ENCODE measurements around the gene CD300A.
A peak's percentile ranks its signal among the peaks of the same experiment; 100 is the strongest.

CD300A gene

DNA sequence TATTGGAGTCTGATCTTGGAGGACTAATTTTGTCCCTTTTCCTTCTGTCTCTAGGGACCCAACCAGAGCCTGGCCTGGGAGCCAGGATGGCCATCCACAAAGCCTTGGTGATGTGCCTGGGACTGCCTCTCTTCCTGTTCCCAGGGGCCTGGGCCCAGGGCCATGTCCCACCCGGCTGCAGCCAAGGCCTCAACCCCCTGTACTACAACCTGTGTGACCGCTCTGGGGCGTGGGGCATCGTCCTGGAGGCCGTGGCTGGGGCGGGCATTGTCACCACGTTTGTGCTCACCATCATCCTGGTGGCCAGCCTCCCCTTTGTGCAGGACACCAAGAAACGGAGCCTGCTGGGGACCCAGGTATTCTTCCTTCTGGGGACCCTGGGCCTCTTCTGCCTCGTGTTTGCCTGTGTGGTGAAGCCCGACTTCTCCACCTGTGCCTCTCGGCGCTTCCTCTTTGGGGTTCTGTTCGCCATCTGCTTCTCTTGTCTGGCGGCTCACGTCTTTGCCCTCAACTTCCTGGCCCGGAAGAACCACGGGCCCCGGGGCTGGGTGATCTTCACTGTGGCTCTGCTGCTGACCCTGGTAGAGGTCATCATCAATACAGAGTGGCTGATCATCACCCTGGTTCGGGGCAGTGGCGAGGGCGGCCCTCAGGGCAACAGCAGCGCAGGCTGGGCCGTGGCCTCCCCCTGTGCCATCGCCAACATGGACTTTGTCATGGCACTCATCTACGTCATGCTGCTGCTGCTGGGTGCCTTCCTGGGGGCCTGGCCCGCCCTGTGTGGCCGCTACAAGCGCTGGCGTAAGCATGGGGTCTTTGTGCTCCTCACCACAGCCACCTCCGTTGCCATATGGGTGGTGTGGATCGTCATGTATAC lies 26.5 kb upstream of the CD300A start:
- no peak for DNase-seq (ENCODE audit: low read depth in 2 of 2)

DNA sequence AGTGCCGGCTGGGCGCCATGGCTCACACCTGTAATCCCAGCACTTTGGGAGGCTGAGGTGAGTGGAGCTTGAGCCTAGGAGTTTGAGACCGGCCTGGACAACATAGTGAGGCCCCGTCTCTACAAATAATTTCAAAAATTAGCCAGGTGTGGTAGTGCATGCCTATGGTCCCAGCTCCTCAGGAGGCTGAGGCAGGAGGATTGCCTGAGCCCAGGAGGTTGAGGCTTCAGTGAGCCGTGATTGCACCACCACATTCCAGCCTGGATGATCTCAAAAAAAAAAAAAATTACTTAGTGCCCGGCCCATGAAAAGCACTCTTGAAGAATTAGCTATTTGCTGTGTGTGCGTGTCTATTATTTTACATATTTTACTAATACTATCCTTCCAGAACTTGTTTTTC lies 24.9 kb upstream of the CD300A start:
- DNase-seq (ENCODE audit: low read depth in 2 of 2), result no peak

GRCh38 chr17:74442291-74442669 lies 24.2 kb upstream of the CD300A start:
- no peak for DNase-seq (ENCODE audit: low read depth in 2 of 2)

GRCh38 chr17:74442670-74443515 lies 23.5 kb upstream of the CD300A start:
- no peak for DNase-seq (ENCODE audit: low read depth in 2 of 2)

GRCh38 chr17:74443516-74444296 lies 22.7 kb upstream of the CD300A start:
- no peak for DNase-seq (ENCODE audit: low read depth in 2 of 2)

GRCh38 chr17:74444406-74444805 lies 22.0 kb upstream of the CD300A start:
- DNase-seq (ENCODE audit: low read depth in 2 of 2), result no peak

DNA sequence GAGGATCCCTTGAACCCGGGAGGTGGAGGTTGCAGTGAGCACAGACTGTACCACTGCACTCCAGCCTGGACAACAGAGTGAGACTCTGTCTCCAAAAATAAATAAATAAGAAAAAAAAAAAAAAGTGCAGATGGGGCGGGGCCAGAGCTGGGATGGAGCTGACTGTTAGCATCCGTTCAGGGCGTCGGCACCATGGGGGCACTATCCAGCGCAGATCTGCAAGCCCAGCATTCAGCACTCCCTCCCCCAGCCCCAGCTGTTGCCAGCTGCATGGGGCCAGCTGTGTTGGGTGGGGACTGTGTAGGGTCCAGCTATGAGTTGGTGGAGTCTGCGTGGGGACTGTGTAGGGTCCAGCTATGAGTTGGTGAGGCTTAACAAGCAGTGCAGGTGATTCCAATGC lies 21.3 kb upstream of the CD300A start:
- DNase-seq (ENCODE audit: low read depth in 2 of 2), result no peak

- peak in 1 of 2 donors; percentile 54 for DNase-seq (ENCODE audit: low read depth in 2 of 2)
Observed at GRCh38 chr17:74446551-74447500, 19.6 kb upstream of the CD300A start.

DNA sequence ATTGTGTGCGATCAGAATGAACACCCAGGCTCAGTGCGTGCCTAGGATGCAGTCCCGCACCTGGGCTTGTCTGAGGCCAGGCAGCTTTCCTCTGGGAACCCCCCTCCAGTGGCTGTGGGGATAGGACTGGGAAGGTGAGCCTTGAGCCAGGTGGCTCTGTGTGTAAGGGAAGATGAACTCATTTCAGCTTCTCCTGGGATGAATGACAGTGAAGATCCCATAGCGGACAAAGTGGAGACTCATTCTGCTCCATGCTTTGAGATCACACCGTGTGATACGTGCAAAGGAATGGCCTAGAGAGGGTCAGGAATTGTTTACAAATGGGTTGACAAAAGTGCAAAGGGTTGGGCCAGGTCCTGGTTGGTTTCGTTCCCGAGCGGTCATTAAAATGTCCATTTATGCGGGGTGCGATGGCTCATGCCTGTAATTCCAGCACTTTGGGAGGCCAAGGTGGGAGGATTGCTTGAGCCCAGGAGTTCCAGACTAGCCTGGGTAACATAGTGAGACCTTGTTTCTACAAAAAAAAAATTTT lies 18.7 kb upstream of the CD300A start:
- no peak for DNase-seq (ENCODE audit: low read depth in 2 of 2)

DNA sequence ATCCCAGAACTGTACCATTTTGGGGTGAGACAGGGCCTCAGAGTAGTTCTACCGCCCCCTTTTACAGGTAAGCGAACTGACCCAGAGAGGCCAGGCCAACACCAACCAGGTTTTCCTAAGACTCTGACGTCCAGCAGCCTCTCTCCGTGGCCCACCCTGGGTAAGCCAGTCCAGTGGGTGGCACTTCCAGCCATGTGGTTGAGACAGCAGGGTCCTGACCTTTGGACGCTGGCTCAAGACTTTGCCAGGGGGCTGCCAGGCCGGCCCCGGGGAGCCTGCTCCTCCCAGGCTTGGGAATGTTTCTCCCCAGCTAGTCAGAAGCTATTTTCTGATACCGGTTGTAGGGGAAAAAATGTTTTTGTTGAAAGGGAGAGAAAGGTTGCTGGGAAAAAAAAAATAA lies 17.7 kb upstream of the CD300A start:
- no peak for DNase-seq (ENCODE audit: low read depth in 2 of 2)

- DNase-seq (ENCODE audit: low read depth in 2 of 2), result no peak
Observed at GRCh38 chr17:74449306-74449705, 17.1 kb upstream of the CD300A start.

DNA sequence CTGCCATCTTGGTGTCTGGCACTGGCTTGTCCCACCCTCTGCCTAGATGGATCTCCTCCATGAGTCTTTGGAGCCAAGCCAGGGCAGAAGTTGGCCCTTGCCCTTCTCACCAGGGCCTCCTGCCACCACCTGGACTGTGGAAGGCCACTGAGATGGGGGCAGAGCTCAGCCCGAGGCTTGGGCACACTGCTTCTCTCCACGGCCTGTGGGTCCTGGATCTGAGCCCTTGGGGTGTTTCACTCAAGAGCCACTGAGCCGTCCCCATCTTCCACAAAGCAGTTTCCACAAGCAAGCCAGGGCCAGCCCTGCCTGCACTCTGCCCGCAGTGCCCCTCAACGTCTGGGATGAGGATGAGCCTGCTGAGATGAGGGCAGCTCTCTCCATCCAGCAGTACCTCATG lies 16.7 kb upstream of the CD300A start:
- no peak for DNase-seq (ENCODE audit: low read depth in 2 of 2)

GRCh38 chr17:74450231-74450630 lies 16.2 kb upstream of the CD300A start:
- no peak for DNase-seq (ENCODE audit: low read depth in 2 of 2)

GRCh38 chr17:74450925-74451403 lies 15.5 kb upstream of the CD300A start:
- DNase-seq (ENCODE audit: low read depth in 2 of 2), result no peak

DNA sequence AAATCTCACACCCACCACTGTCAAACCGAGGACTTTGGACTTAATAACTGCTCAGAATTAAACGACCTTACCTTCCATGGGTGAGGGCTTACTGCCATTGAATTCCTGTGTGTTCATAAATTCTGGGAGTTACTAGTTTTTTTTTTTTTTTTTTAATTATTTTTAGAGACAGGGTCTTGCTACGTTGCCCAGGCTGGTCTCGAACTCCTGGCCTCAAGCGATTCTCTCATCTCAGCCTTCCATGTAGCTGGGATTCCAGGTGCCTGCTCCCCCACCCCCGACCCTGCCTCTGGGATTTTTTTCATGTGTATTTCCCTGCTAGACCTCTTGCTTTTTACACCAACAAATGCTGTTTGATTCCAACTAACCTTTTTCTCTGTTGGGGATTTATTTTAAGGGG lies 14.9 kb upstream of the CD300A start:
- DNase-seq (ENCODE audit: low read depth in 2 of 2), result no peak

GRCh38 chr17:74452033-74452840 lies 14.2 kb upstream of the CD300A start:
- DNase-seq (ENCODE audit: low read depth in 2 of 2), result no peak

DNA sequence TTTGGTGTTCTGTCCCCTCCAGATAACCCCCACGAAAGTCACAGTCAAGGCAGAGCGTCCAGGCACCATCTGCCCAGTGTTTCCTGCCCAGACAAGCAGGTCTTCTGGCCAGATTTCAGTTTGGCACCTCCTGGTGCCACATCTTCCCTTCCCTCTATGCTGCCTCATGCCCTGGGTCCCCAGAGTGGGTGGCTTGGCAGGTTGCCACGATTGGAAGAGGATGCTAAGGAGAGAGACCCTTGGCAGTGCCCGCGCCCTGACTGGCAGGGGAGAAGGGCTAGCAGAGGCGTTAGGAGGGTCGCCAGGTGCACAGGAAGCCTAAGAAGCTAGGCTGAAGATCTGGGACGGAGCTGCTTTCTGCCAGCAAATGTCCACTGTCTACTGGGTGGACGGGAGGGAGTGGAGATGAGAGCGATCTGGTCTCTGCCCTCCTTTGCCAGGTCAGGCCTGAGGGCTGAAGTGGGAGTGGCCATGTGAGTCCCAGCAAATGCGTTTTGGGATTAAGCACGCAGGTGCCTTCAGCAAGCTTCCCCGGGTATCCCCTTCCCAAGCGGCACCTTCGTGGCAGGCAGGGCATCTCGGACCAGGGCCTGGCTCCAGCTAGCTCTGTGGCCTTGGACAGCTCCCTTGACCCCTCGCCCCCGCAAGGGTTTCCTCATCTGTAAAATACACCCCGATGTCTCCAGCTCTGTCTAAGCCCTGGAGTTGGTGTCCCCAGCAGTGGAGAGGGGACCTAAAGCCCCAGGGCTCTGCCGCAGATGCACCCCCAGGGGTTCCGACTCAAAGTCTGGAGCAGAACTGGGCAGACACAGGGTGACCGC lies 13.4 kb upstream of the CD300A start:
- no peak for DNase-seq (ENCODE audit: low read depth in 2 of 2)

DNA sequence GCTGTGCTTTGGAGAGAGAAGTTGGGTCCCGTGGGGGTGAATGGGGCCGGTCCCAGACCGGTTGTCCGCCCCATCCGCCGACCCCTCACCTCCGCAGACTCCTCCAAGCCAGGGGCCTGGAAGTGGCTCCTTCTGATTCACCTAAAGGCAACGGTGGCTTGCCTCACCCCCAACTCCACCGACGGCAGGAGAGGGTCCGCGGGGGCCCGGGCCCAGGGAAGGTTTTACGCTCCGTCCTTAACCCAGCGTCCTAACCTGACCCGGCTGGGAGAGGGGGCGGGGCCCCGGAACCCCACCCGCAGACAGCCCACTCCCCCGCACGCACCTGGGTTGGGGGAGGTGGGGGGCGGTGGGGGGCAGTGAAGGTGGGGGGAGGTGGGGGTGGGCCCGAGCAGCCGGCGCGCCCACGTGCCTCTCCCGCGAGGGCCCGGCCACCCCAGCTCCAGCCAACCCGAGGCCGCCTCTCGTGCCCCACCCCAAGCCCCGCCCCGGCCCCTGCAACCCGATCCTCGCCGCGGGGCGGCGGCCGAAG lies 12.7 kb upstream of the CD300A start:
- peak; percentile 75 to 76 for DNase-seq (ENCODE audit: low read depth in 2 of 2)

All from stimulated activated CD8-positive, alpha-beta memory T cell treated with anti-CD3 and anti-CD28 coated beads, Interleukin-2, amount 100 ng/mL, for 48 hours (primary cell).